Measurements from ENCODE around the gene TMC3.

- TF ChIP-seq HOXB13 (CRISPR knock-in tag; IDR thresholded peaks at IDR 0.05; ENCODE audit: low read depth) = no peak
- no peak for TF ChIP-seq POLR2A (IDR thresholded peaks at IDR 0.05; ENCODE audit: low read length)
- no peak for TF ChIP-seq CTCF (IDR thresholded peaks at IDR 0.05)
- no peak for TF ChIP-seq PBX3 (IDR thresholded peaks at IDR 0.05)
- TF ChIP-seq ZC3H11A (IDR thresholded peaks at IDR 0.05) = no peak
- TF ChIP-seq RFX5 (IDR thresholded peaks at IDR 0.05) = no peak
- TF ChIP-seq ZSCAN20 (CRISPR knock-in tag; IDR thresholded peaks at IDR 0.05) = no peak
- no peak for TF ChIP-seq REST (IDR thresholded peaks at IDR 0.05)
- TF ChIP-seq CHD2 (IDR thresholded peaks at IDR 0.05; ENCODE audit: low read length, partially characterized antibody) = no peak
- no peak for TF ChIP-seq JUN (IDR thresholded peaks at IDR 0.05)
- no peak for TF ChIP-seq MAX (IDR thresholded peaks at IDR 0.05)
- TF ChIP-seq ESRRA (IDR thresholded peaks at IDR 0.05; ENCODE audit: borderline replicate concordance, low read length) = no peak
- TF ChIP-seq RNF2 (IDR thresholded peaks at IDR 0.05; ENCODE audit: borderline replicate concordance, low read depth) = no peak
- no peak for TF ChIP-seq MAFK (IDR thresholded peaks at IDR 0.05; ENCODE audit: partially characterized antibody)
Measured at GRCh38 chr15:81289910-81290309, 84.1 kb downstream of the TMC3 start.
